Gastroesophageal sphincter (tissue), 4 donors: ENCODE data around the gene NAT14. TPM values are rescaled to one million over a fixed set of nuclear protein-coding genes. Genes with fewer than 3 reads are reported as not detected.

Experiments used
- ATAC-seq: fragments of 150-250 bp; one replicate; pipeline ENCODE4 v1.9.1; 2016; ENCODE audit warnings: mild to moderate bottlenecking, moderate library complexity
- H3K27ac ChIP-seq, 4 donors: fragments of 200-600 bp; sonication (generic) in 3 of 4; 1 replicate in 3 of 4; 2 replicates in 1 of 4; pipeline ENCODE4 v1.5.1; 2016 to 2019
- H3K27me3 ChIP-seq: fragments of 200-600 bp; sonication (generic); one replicate; pipeline ENCODE4 v1.5.1; 2019
- H3K36me3 ChIP-seq, 2 donors: fragments of 200-600 bp; sonication (generic); one replicate each; pipeline ENCODE4 v1.5.1; 2019; ENCODE audit warnings: control low read depth in 1 of 2
- H3K4me1 ChIP-seq, 3 donors: fragments of 200-600 bp; sonication (generic); 1 replicate in 2 of 3; 2 replicates in 1 of 3; pipeline ENCODE4 v1.5.1; 2016 to 2019; ENCODE audit warnings: control low read depth in 2 of 3
- H3K4me3 ChIP-seq, 2 donors: fragments of 200-600 bp; sonication (generic); one replicate each; pipeline ENCODE4 v1.5.1; 2019; ENCODE audit warnings: mild to moderate bottlenecking in 1 of 2, moderate library complexity in 1 of 2
- H3K9me3 ChIP-seq, 3 donors: fragments of 200-600 bp; sonication (generic); one replicate each; pipeline ENCODE4 v1.5.1; 2017 to 2019; ENCODE audit warnings: control low read depth in 2 of 3
- CTCF ChIP-seq, 4 experiments: fragments of 200-600 bp in 2 of 4; fragments of 450-650 bp in 2 of 4; sonication (generic) in 1 of 4; IDR thresholded peaks; one replicate each; pipeline ENCODE4 v1.5.1; 2017 to 2019; ENCODE audit warnings: antibody characterized with exemption in 4 of 4, mild to moderate bottlenecking in 2 of 4, moderate library complexity in 2 of 4
- EP300 ChIP-seq: sonication (generic); formaldehyde crosslinking; IDR thresholded peaks from one replicate; pipeline ENCODE4 v1.6.1; 2017; ENCODE audit warnings: antibody characterized with exemption, mild to moderate bottlenecking
- POLR2A ChIP-seq, 2 donors: fragments of 450-650 bp; IDR thresholded peaks; one replicate each; pipeline ENCODE4 v1.6.1; 2017; ENCODE audit warnings: antibody characterized with exemption in 2 of 2, mild to moderate bottlenecking in 2 of 2, moderate library complexity in 1 of 2
- POLR2AphosphoS5 ChIP-seq: sonication (generic); formaldehyde crosslinking; IDR thresholded peaks from one replicate; pipeline ENCODE4 v1.6.1; 2017; ENCODE audit warnings: antibody characterized with exemption
- WGBS, 2 donors: methylation state at CpG; one replicate each; pipeline ENCODE4 v1.1.5; 2018; ENCODE audit warnings: low coverage in 1 of 2; 5-methylcytosine and 5-hydroxymethylcytosine counted together
- total RNA-seq, 4 donors: library from RNA; depleted of rRNA; stranded (reverse); fragments of >200 nt; gene quantifications; one replicate each; pipeline ENCODE4 v1.1.0, GENCODE V29; 2016

The NAT14 gene
- total RNA-seq, 4 donors from 2014 or later, result 7.4 to 14.0 (median 7.9) TPM

DNA sequence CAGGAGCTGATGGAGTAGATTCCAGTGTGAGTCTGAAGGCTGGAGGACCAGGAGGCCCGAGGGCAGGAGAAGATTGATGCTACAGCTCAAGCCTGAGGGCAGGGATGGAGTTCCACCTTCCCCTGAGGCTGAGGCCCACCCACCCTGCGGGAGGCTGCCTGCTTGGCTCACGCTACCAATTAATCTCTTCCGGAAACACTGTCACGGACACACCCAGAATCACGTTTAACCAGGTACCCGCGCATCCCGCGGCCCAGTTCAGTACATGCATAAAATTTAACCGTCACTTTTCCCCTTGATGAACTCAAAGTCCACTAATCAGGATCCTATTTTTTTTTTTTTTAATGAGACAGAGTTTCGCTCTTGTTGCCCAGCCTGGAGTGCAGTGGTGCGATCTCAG is 13.7 kb upstream of the NAT14 start:
- no peak for ATAC-seq
- WGBS, 2 donors, result 77 to 79% methylated on average over 8 to 13 of the region's 13 CpGs
- Histone ChIP-seq H3K4me1 (peaks cover 0 to 25% (median 3%) of the 10 kb centered on the region in 3 donors), H3K36me3 (no peaks in the 10 kb centered on the region), H3K27ac (no peak overlapping the region), H3K9me3 (no peaks in the 10 kb centered on the region), H3K27me3 (no peaks in the 10 kb centered on the region), H3K4me3 (no peak overlapping the region)
- TF ChIP-seq CTCF (IDR thresholded peaks at IDR 0.05), result no peak
- no peak for TF ChIP-seq POLR2AphosphoS5
- TF ChIP-seq EP300, result no peak
- TF ChIP-seq POLR2A (IDR thresholded peaks at IDR 0.05), result no peak

DNA sequence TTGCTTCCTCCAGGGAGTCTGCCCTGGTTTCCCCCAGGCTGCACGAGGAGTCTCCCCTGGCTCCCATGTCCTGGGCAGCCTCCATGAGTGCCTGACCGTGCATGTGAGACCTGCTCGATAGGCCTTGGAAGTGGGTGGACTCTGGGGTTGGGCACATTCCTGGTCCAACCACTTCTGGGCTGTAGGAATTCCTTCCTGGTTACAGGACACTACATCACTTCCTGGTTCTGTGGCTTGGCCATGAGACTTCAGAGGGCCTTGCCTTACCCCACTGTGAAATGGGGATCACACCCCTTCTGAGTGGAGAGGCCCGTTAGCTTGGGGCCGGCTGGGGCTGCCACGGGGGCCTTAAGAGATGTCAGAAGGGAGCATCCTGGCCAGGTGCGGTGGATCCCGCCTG is 12.5 kb upstream of the NAT14 start:
- Histone ChIP-seq H3K9me3 (no peaks in the 10 kb centered on the region), H3K27me3 (no peaks in the 10 kb centered on the region), H3K27ac (no peak overlapping the region), H3K36me3 (no peaks in the 10 kb centered on the region), H3K4me3 (no peak overlapping the region), H3K4me1 (peaks cover 0 to 27% (median 5%) of the 10 kb centered on the region in 3 donors)
- no peak for ATAC-seq
- no CpG with 5 or more reads among the region's 8 CpGs for WGBS, 2 donors
- TF ChIP-seq POLR2A (IDR thresholded peaks at IDR 0.05) (no peak), CTCF (IDR thresholded peaks at IDR 0.05) (no peak), EP300 (no peak), POLR2AphosphoS5 (no peak)

DNA sequence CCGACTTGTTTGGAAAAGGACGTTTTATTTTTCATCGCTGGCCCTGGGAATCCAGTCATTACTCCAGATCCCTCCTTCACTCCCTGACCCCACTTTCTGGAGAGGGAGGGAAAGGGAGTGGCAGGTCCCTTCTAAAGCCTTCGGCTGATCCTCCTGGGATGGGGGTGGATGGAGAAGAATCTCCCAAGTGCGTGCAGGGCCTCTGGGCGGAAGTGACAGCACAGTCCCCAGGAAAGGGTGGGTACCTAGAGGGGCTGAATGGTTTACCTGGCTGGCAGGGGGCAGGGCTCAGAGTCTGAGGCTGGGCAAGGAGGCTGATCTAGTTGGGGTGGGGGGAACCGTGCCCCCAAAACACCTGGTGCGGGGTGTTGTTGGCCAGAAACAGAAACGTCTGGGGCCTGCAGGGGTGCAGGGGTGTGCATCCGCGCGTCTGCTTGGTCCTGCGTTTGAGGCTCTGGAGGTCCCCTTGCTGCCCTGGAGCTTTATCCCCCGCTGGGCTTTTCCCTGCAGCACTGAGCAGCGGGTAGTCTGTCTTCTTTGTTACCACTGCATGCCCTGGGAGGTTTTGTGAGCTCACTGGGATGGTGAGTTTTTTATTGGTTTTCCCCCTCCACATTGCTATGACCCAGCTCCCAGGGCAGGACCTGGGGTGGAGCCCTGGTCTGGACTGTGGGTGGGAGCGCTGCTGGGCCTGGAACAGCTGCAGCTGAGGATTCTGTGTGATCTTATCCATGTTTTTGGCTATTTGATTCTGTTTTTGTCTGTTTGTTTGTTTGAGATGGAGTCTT is 11.6 kb upstream of the NAT14 start:
- Histone ChIP-seq H3K27ac (peak overlapping the region in 1 of 4 donors; percentile 11), H3K4me1 (peaks cover 0 to 31% (median 11%) of the 10 kb centered on the region in 3 donors), H3K36me3 (no peaks in the 10 kb centered on the region), H3K4me3 (no peak overlapping the region), H3K9me3 (no peaks in the 10 kb centered on the region), H3K27me3 (no peaks in the 10 kb centered on the region)
- 68 to 70% methylated on average over 3 to 8 of the region's 16 CpGs for WGBS, 2 donors
- TF ChIP-seq POLR2AphosphoS5, result no peak
- TF ChIP-seq CTCF (IDR thresholded peaks at IDR 0.05), result no peak
- no peak for TF ChIP-seq EP300
- no peak for TF ChIP-seq POLR2A (IDR thresholded peaks at IDR 0.05)
- no peak for ATAC-seq

GRCh38 chr19:55474269-55475265 is 10.4 kb upstream of the NAT14 start:
- 85% methylated on average over 4 of the region's 19 CpGs; no CpG with 5 or more reads in 1 of the 2 donors for WGBS, 2 donors
- H3K4me1 ChIP-seq, result peaks cover 0 to 38% (median 11%) of the 10 kb centered on the region in 3 donors
- no peak for ATAC-seq
- H3K27ac ChIP-seq, result peak overlapping the region in 1 of 4 donors; percentile 0
- no peak overlapping the region for H3K4me3 ChIP-seq
- no peak for TF ChIP-seq CTCF (IDR thresholded peaks at IDR 0.05)
- TF ChIP-seq EP300, result no peak
- no peak for TF ChIP-seq POLR2A (IDR thresholded peaks at IDR 0.05)
- no peak for TF ChIP-seq POLR2AphosphoS5
- no peaks in the 10 kb centered on the region for H3K27me3 ChIP-seq
- H3K9me3 ChIP-seq, result no peaks in the 10 kb centered on the region
- H3K36me3 ChIP-seq, result no peaks in the 10 kb centered on the region
